ENCODE data around the gene AADAC.
"Not testable (repeated sequence)": the region's sequence is repeated elsewhere in the genome, so short reads cannot be mapped to it uniquely, and the experiment has no call there.

The AADAC gene, protein sequence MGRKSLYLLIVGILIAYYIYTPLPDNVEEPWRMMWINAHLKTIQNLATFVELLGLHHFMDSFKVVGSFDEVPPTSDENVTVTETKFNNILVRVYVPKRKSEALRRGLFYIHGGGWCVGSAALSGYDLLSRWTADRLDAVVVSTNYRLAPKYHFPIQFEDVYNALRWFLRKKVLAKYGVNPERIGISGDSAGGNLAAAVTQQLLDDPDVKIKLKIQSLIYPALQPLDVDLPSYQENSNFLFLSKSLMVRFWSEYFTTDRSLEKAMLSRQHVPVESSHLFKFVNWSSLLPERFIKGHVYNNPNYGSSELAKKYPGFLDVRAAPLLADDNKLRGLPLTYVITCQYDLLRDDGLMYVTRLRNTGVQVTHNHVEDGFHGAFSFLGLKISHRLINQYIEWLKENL

DNA sequence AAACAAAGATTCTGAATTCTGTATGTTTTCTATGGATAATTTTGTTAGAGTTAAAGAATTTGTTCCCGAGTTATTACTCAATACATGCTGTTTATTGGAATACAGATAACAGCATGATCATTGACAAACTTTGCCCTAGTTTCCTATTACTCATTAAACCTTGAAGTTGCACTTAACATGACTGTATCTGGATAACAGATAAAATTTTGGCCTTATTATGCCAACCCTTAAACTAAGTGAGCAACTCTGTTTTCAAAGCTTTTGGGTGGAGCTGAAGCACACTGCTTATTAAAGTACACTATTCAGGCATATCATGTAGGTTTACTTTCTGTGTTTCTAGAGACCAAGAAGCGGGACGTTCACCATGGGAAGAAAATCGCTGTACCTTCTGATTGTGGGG lies at the start of gene AADAC:
TSS of gene AADAC (plus strand) at position 318 of the 400 bp plus-strand sequence. CDS start at position 365, 47 bp downstream.
- TF ChIP-seq, protein P1, sequence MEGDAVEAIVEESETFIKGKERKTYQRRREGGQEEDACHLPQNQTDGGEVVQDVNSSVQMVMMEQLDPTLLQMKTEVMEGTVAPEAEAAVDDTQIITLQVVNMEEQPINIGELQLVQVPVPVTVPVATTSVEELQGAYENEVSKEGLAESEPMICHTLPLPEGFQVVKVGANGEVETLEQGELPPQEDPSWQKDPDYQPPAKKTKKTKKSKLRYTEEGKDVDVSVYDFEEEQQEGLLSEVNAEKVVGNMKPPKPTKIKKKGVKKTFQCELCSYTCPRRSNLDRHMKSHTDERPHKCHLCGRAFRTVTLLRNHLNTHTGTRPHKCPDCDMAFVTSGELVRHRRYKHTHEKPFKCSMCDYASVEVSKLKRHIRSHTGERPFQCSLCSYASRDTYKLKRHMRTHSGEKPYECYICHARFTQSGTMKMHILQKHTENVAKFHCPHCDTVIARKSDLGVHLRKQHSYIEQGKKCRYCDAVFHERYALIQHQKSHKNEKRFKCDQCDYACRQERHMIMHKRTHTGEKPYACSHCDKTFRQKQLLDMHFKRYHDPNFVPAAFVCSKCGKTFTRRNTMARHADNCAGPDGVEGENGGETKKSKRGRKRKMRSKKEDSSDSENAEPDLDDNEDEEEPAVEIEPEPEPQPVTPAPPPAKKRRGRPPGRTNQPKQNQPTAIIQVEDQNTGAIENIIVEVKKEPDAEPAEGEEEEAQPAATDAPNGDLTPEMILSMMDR (IDR thresholded peaks at IDR 0.05; ENCODE audit: unreplicated experiment in 3 of 3), result no peak
- H3K36me3 Mint-ChIP-seq (ENCODE audit: low read depth), result no peaks in the 10 kb centered on the region
- H3K27ac Mint-ChIP-seq, result no peak within 1 kb of the TSS
- no peak within 1 kb of the TSS for H3K4me3 Mint-ChIP-seq
- H3K4me1 Mint-ChIP-seq, result peaks cover 12% of the 10 kb centered on the region
- H3K27me3 Mint-ChIP-seq (ENCODE audit: low read depth), result no peaks in the 10 kb centered on the region
- peaks cover under 1% of the 10 kb centered on the region for H3K9me3 Mint-ChIP-seq

DNA sequence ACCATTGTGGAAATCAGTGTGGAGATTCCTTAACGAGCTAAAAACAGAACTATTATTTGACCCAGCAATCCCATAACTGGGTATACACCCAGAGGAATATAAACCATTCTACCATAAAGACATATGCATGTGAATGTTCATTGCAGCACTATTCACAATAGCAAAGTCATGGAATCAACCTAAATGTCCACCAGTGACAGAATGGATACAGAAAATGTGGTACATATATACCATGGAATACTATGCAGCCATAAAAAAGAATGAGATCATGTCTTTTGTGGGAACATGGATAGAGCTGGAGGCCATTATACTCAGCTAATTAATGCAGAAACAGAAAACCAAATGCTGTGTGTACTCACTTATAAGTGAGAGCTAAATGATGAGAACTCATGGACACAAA lies 49.2 kb upstream of the AADAC start:
- not testable (repeated sequence) for H3K36me3 Mint-ChIP-seq (ENCODE audit: low read depth); H3K4me3 Mint-ChIP-seq; H3K27me3 Mint-ChIP-seq (ENCODE audit: low read depth); H3K9me3 Mint-ChIP-seq; H3K4me1 Mint-ChIP-seq; H3K27ac Mint-ChIP-seq

DNA sequence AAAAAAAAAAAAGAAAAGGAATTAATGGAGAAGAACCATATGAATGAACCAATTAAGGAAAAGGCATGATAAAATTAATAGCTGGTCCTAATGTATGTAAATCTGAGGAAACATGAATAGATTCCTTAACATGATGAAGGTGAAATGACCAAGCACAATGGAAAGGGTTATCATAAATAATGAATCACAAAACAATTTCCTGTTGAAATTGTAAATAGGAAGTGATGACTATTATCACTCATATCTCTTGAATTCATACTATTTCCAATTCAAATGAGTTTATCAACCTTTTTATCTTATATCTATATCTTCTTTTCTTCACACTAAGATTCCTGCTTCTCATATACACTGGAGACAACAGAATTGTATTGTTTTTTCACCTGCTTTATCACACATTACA lies 48.2 kb upstream of the AADAC start:
- H3K4me3 Mint-ChIP-seq, result no peak overlapping the region
- H3K27ac Mint-ChIP-seq, result no peak overlapping the region
- peaks cover 5% of the 10 kb centered on the region for H3K4me1 Mint-ChIP-seq
- H3K36me3 Mint-ChIP-seq (ENCODE audit: low read depth), result no peaks in the 10 kb centered on the region
- TF ChIP-seq, protein P1 (IDR thresholded peaks at IDR 0.05; ENCODE audit: unreplicated experiment in 3 of 3), result no peak
- no peaks in the 10 kb centered on the region for H3K27me3 Mint-ChIP-seq (ENCODE audit: low read depth)
- H3K9me3 Mint-ChIP-seq, result no peaks in the 10 kb centered on the region

DNA sequence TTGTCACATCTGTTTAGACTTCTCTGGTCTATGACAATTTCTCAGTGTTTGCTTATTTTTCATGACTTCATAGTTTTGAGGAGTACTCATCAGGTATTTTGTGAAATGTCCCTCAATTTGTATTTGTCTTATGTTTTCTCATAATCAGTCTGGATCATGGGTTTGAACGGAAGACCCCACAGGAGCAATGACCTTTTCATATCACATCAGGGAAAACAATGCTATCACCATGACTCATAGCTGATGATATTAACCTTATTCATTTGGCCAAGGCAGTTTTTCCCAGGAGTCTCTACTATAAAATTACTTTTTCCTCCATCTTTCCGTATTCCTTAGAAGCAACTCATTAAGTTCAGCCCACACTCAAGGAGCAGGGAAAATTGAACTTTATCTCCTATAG lies 47.5 kb upstream of the AADAC start:
- H3K27me3 Mint-ChIP-seq (ENCODE audit: low read depth), result no peaks in the 10 kb centered on the region
- no peaks in the 10 kb centered on the region for H3K36me3 Mint-ChIP-seq (ENCODE audit: low read depth)
- peaks cover 5% of the 10 kb centered on the region for H3K4me1 Mint-ChIP-seq
- no peaks in the 10 kb centered on the region for H3K9me3 Mint-ChIP-seq
- no peak overlapping the region for H3K4me3 Mint-ChIP-seq
- TF ChIP-seq, protein P1 (IDR thresholded peaks at IDR 0.05; ENCODE audit: unreplicated experiment in 3 of 3), result no peak
- H3K27ac Mint-ChIP-seq, result no peak overlapping the region

DNA sequence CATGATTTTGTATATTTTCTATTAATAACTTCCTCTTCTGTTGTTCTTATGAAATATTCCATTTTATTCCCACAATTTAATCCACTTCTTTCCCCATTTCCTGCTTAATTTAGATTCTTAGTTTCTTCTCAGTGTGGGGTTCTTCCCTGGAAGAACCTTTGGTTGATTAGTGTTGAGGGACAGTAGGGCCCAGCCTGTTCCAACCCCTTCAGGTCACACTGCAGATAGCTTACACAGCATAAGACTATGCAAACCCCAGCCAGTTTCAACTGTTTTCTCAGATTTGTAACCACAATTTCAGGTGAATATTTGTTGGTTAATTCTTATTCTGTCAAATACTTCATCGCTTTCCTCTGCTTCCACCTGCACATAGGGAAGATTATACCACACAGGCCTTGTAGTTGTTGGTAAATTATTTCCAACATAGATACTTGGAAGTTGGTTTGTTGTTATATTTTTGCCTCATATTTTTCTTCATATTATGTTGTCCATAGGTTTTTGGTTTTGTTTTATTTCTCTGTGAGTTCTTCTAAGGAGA lies 45.5 kb upstream of the AADAC start:
- Mint-ChIP-seq H3K4me3 (no peak overlapping the region), H3K9me3 (no peaks in the 10 kb centered on the region), H3K27me3 (ENCODE audit: low read depth) (no peaks in the 10 kb centered on the region), H3K4me1 (peaks cover 5% of the 10 kb centered on the region), H3K36me3 (ENCODE audit: low read depth) (no peaks in the 10 kb centered on the region), H3K27ac (no peak overlapping the region)
- TF ChIP-seq, protein P1 (IDR thresholded peaks at IDR 0.05; ENCODE audit: unreplicated experiment in 3 of 3), result no peak

DNA sequence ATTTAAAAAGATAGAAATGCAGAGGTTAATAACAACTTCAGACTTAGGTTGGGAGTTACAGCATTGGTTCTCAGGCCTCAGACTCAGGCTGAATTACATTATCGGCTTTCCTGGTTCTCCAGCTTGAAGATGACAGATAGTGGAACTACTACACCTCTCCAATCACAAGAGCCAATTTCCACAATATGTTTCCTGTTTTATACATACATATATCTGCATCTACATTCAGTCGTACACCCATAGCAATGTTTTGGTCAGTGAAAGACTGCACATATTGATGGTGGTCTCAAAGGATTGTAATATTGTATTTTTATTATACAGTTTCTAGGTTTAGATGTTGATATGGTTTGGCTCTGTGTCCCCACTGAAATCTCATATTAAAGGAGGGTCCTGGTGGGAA lies 44.7 kb upstream of the AADAC start:
- Mint-ChIP-seq H3K27me3 (ENCODE audit: low read depth) (no peaks in the 10 kb centered on the region), H3K4me3 (no peak overlapping the region), H3K27ac (no peak overlapping the region), H3K9me3 (no peaks in the 10 kb centered on the region), H3K36me3 (ENCODE audit: low read depth) (no peaks in the 10 kb centered on the region), H3K4me1 (peaks cover 5% of the 10 kb centered on the region)
- TF ChIP-seq, protein P1 (IDR thresholded peaks at IDR 0.05; ENCODE audit: unreplicated experiment in 3 of 3), result no peak

All from nephron (organoid).